Islet of Langerhans (tissue), 1 donor: ENCODE data around the gene USP37.
A peak's percentile ranks its signal among the peaks of the same experiment; 100 is the strongest.

ENCODE experiments used
- FAIRE-seq: peaks from one replicate; lab custom pipeline; 2011; peaks lifted over from hg19 to GRCh38; lab: Jason Lieb, UNC

USP37 gene

GRCh38 chr2:218476676-218477075, 91.5 kb downstream of the USP37 start:
- FAIRE-seq = no peak

GRCh38 chr2:218474527-218474926, 93.6 kb downstream of the USP37 start:
- FAIRE-seq = no peak

- no peak for FAIRE-seq
These were observed 95.2 kb downstream of the USP37 start for GRCh38 chr2:218472988-218473387.

- no peak for FAIRE-seq
These were observed 96.2 kb downstream of the USP37 start for GRCh38 chr2:218471982-218472381.

- no peak for FAIRE-seq
These were observed 97.1 kb downstream of the USP37 start for GRCh38 chr2:218471036-218471435.

GRCh38 chr2:218470448-218470847, 97.7 kb downstream of the USP37 start:
- FAIRE-seq = no peak

GRCh38 chr2:218465987-218466633, 102.0 kb downstream of the USP37 start:
- peak; percentile 96 for FAIRE-seq

GRCh38 chr2:218458598-218458997, 109.6 kb downstream of the USP37 start:
- no peak for FAIRE-seq

- FAIRE-seq = no peak
These were observed 111.3 kb downstream of the USP37 start for GRCh38 chr2:218456849-218457248.

- no peak for FAIRE-seq
These were observed 116.1 kb downstream of the USP37 start for GRCh38 chr2:218452079-218452478.

GRCh38 chr2:218448934-218449333, 119.2 kb downstream of the USP37 start:
- no peak for FAIRE-seq

GRCh38 chr2:218447072-218447471, 121.1 kb downstream of the USP37 start:
- FAIRE-seq = no peak

GRCh38 chr2:218446547-218446946, 121.6 kb downstream of the USP37 start:
- FAIRE-seq = no peak

GRCh38 chr2:218445602-218446001, 122.5 kb downstream of the USP37 start:
- FAIRE-seq = no peak

GRCh38 chr2:218444692-218445357, 123.3 kb downstream of the USP37 start:
- FAIRE-seq = no peak

GRCh38 chr2:218438596-218438995, 129.6 kb downstream of the USP37 start:
- FAIRE-seq = no peak

GRCh38 chr2:218437969-218438368, 130.2 kb downstream of the USP37 start:
- no peak for FAIRE-seq

- FAIRE-seq = no peak
These were observed 131.2 kb downstream of the USP37 start for GRCh38 chr2:218436992-218437391.

- FAIRE-seq = no peak
These were observed 132.9 kb downstream of the USP37 start for GRCh38 chr2:218435003-218435982.

- no peak for FAIRE-seq
These were observed 133.7 kb downstream of the USP37 start for GRCh38 chr2:218434456-218434855.

GRCh38 chr2:218432676-218433365, 135.3 kb downstream of the USP37 start:
- no peak for FAIRE-seq

- no peak for FAIRE-seq
These were observed 136.3 kb downstream of the USP37 start for GRCh38 chr2:218431878-218432277.
